IPS DF 6.9 (cell line): Measurements from ENCODE around the gene THNSL1.
A peak's percentile ranks its signal among the peaks of the same experiment; 100 is the strongest.
"Not testable (repeated sequence)": the region's sequence is repeated elsewhere in the genome, so short reads cannot be mapped to it uniquely, and the experiment has no call there.

Experiments used
- DNase-seq: peaks from one replicate; pipeline ENCODE4 v3.0.0-alpha.2; 2013; ENCODE audit warnings: low read depth, low spot score
- H3K27ac ChIP-seq: one replicate; pipeline ENCODE4 v1.5.1; 2013; ENCODE audit warnings: low read length, control low read depth
- H3K27me3 ChIP-seq: 2 replicates; pipeline ENCODE4 v1.6.1; 2013; ENCODE audit warnings: mild to moderate bottlenecking, low read length; ENCODE audit not compliant: control insufficient read depth, insufficient read depth
- H3K36me3 ChIP-seq: 2 replicates; pipeline ENCODE4 v1.6.1; 2013; ENCODE audit warnings: low read length; ENCODE audit not compliant: control insufficient read depth, insufficient read depth
- H3K4me1 ChIP-seq: 2 replicates; pipeline ENCODE4 v1.6.1; 2013; ENCODE audit warnings: low read length; ENCODE audit not compliant: control insufficient read depth, insufficient read depth
- H3K4me3 ChIP-seq: 2 replicates; pipeline ENCODE4 v1.5.1; 2013; ENCODE audit warnings: mild to moderate bottlenecking, low read length
- H3K9me3 ChIP-seq: 2 replicates; pipeline ENCODE4 v1.6.1; 2013; ENCODE audit warnings: low read length, inconsistent platforms; ENCODE audit not compliant: control insufficient read depth, insufficient read depth
- WGBS: extraction: QIAGEN DNeasy Blood & Tissue Kit; methylation state at CpG from one replicate; pipeline ENCODE4 v1.1.7; 2013; ENCODE audit warnings: mixed read lengths, missing lambda C conversion rate; ENCODE audit not compliant: insufficient read length, insufficient coverage; 5-methylcytosine and 5-hydroxymethylcytosine counted together

The THNSL1 gene

GRCh38 chr10:24998044-24998443, 18.4 kb upstream of the THNSL1 start:
- no CpG with 5 or more reads among the region's 3 CpGs for WGBS
- Histone ChIP-seq H3K4me1 (no peaks in the 10 kb centered on the region), H3K27me3 (no peaks in the 10 kb centered on the region), H3K9me3 (no peaks in the 10 kb centered on the region), H3K36me3 (no peaks in the 10 kb centered on the region), H3K27ac (no peak overlapping the region), H3K4me3 (no peak overlapping the region)
- DNase-seq = no peak

- not testable (repeated sequence) for H3K9me3 ChIP-seq, H3K4me1 ChIP-seq, H3K4me3 ChIP-seq, H3K36me3 ChIP-seq, H3K27me3 ChIP-seq, DNase-seq, H3K27ac ChIP-seq
- WGBS = no CpG with 5 or more reads among the region's 2 CpGs
These were observed 4.8 kb upstream of the THNSL1 start for GRCh38 chr10:25011591-25011990.

GRCh38 chr10:25014579-25014978, 1.8 kb upstream of the THNSL1 start:
- no peaks in the 10 kb centered on the region for H3K4me1 ChIP-seq
- no peaks in the 10 kb centered on the region for H3K27me3 ChIP-seq
- no peak overlapping the region for H3K4me3 ChIP-seq
- no peaks in the 10 kb centered on the region for H3K36me3 ChIP-seq
- no peak for DNase-seq
- H3K27ac ChIP-seq = no peak overlapping the region
- H3K9me3 ChIP-seq = no peaks in the 10 kb centered on the region

GRCh38 chr10:25015828-25016375, 510 bp upstream of the THNSL1 start, which contains the start of gene ENKUR:
TSS of gene ENKUR (minus strand) at chr10:25016158. CDS start at chr10:25015936, 222 bp downstream.
- Histone ChIP-seq H3K27ac (no peak within 1 kb of the TSS), H3K27me3 (no peaks in the 10 kb centered on the region), H3K36me3 (no peaks in the 10 kb centered on the region), H3K9me3 (no peaks in the 10 kb centered on the region), H3K4me3 (peak within 1 kb of the TSS; percentile 62; the same call in 1 of the 2 replicates), H3K4me1 (no peaks in the 10 kb centered on the region)
- no CpG with 5 or more reads among the region's 16 CpGs for WGBS
- DNase-seq = peak; percentile 76

- H3K36me3 ChIP-seq = no peaks in the 10 kb centered on the region
- H3K27me3 ChIP-seq = no peaks in the 10 kb centered on the region
- no peak for DNase-seq
- H3K9me3 ChIP-seq = no peaks in the 10 kb centered on the region
- H3K27ac ChIP-seq = no peak overlapping the region
- no peaks in the 10 kb centered on the region for H3K4me1 ChIP-seq
- peak overlapping the region; percentile 62; the same call in 1 of the 2 replicates for H3K4me3 ChIP-seq
- WGBS = no CpG with 5 or more reads among the region's 10 CpGs
These were observed 760 bp downstream of the THNSL1 start for GRCh38 chr10:25017154-25017590.

- H3K4me3 ChIP-seq = no peak overlapping the region
- WGBS = no CpG with 5 or more reads among the region's 6 CpGs
- no peak overlapping the region for H3K27ac ChIP-seq
- no peaks in the 10 kb centered on the region for H3K36me3 ChIP-seq
- no peaks in the 10 kb centered on the region for H3K27me3 ChIP-seq
- H3K4me1 ChIP-seq = no peaks in the 10 kb centered on the region
- no peaks in the 10 kb centered on the region for H3K9me3 ChIP-seq
- no peak for DNase-seq
These were observed 1.2 kb downstream of the THNSL1 start for GRCh38 chr10:25017661-25018060.

GRCh38 chr10:25018703-25019102, 2.3 kb downstream of the THNSL1 start:
- DNase-seq = no peak
- Histone ChIP-seq H3K4me1 (no peaks in the 10 kb centered on the region), H3K9me3 (no peaks in the 10 kb centered on the region), H3K27ac (no peak overlapping the region), H3K36me3 (no peaks in the 10 kb centered on the region), H3K4me3 (no peak overlapping the region), H3K27me3 (no peaks in the 10 kb centered on the region)
- no CpG with 5 or more reads among the region's 3 CpGs for WGBS

GRCh38 chr10:25023278-25023677, 6.9 kb downstream of the THNSL1 start:
- no peak for DNase-seq
- no CpG with 5 or more reads among the region's 3 CpGs for WGBS
- no peaks in the 10 kb centered on the region for H3K9me3 ChIP-seq
- no peak overlapping the region for H3K27ac ChIP-seq
- H3K4me1 ChIP-seq = no peaks in the 10 kb centered on the region
- no peaks in the 10 kb centered on the region for H3K36me3 ChIP-seq
- no peak overlapping the region for H3K4me3 ChIP-seq
- H3K27me3 ChIP-seq = no peaks in the 10 kb centered on the region

GRCh38 chr10:25024528-25024927, 8.1 kb downstream of the THNSL1 start:
- Histone ChIP-seq H3K4me1 (no peaks in the 10 kb centered on the region), H3K27me3 (no peaks in the 10 kb centered on the region), H3K9me3 (no peaks in the 10 kb centered on the region), H3K4me3 (no peak overlapping the region), H3K36me3 (no peaks in the 10 kb centered on the region), H3K27ac (no peak overlapping the region)
- WGBS = no CpG with 5 or more reads among the region's 8 CpGs
- DNase-seq = no peak

GRCh38 chr10:25026463-25026862, 10.1 kb downstream of the THNSL1 start:
- no peaks in the 10 kb centered on the region for H3K36me3 ChIP-seq
- no peak for DNase-seq
- no peaks in the 10 kb centered on the region for H3K4me1 ChIP-seq
- H3K9me3 ChIP-seq = no peaks in the 10 kb centered on the region
- no CpG with 5 or more reads among the region's 1 CpG for WGBS
- H3K27ac ChIP-seq = no peak overlapping the region
- H3K27me3 ChIP-seq = no peaks in the 10 kb centered on the region
- H3K4me3 ChIP-seq = no peak overlapping the region

GRCh38 chr10:25028711-25029110, 12.3 kb downstream of the THNSL1 start:
- WGBS = no CpG with 5 or more reads among the region's 1 CpG
- Histone ChIP-seq H3K4me1 (no peaks in the 10 kb centered on the region), H3K9me3 (no peaks in the 10 kb centered on the region), H3K4me3 (no peak overlapping the region), H3K27me3 (no peaks in the 10 kb centered on the region), H3K36me3 (no peaks in the 10 kb centered on the region), H3K27ac (no peak overlapping the region)
- DNase-seq = no peak
